HepG2 (cell line): Measurements from ENCODE around the gene EOMES. TPM values are rescaled to one million over a fixed set of nuclear protein-coding genes. Genes with fewer than 3 reads are reported as not detected.

Source experiments
- ATAC-seq: fragments of 200-7000 bp; cut with Tn5 transposase; 3 replicates; pipeline ENCODE4 v1.9.1; 2020; ENCODE audit warnings: mild to moderate bottlenecking, moderate library complexity
- Bru-seq: library from RNA; stranded (reverse); fragments of 400-500 nt; gene quantifications from one replicate; lab custom pipeline; 2021; lab: Mats Ljungman, UMichigan
- BruChase-seq, 2 experiments: library from RNA; stranded (reverse); fragments of 400-500 nt; gene quantifications; one replicate each; lab custom pipeline; 2021; lab: Mats Ljungman, UMichigan
- BruUV-seq: library from RNA; stranded (reverse); fragments of 400-500 nt; replicated peaks from 2 replicates; lab custom pipeline; 2021; lab: Mats Ljungman, UMichigan
- CTCF ChIA-PET: fragments of 300-600 bp; formaldehyde crosslinking; extraction: SDS; loops from one replicate; lab custom pipeline; 2021; ENCODE audit warnings: low total read pairs, inconsistent platforms, low intra/inter-chr PET ratio; lab: Yijun Ruan, JAX
- POLR2A ChIA-PET: fragments of 350-600 bp; sonication (Branson Sonifier 250); formaldehyde crosslinking; loops from one replicate; lab custom pipeline; 2020; ENCODE audit warnings: antibody characterized with exemption, inconsistent platforms; lab: Yijun Ruan, JAX
- DNase-seq: peaks from one replicate; pipeline ENCODE4 v3.0.0-alpha.2; 2015; ENCODE audit warnings: low spot score
- FAIRE-seq: peaks from 3 replicates; lab custom pipeline; 2011; peaks lifted over from hg19 to GRCh38; lab: Jason Lieb, UNC
- H2AFZ ChIP-seq: one replicate; pipeline ENCODE4 v1.6.1; 2011; ENCODE audit warnings: low read length, inconsistent platforms
- H3K27ac ChIP-seq: fragments of 300-600 bp; 3 replicates; pipeline ENCODE4 v1.8.0; 2011; ENCODE audit warnings: mixed run types, mild to moderate bottlenecking, mixed read lengths, low read length, inconsistent platforms; ENCODE audit not compliant: insufficient read depth; ENCODE audit errors: extremely low read length
- H3K27me3 ChIP-seq, 2 experiments: fragments of 200-600 bp in 1 of 2; 2 replicates in 1 of 2; 3 replicates in 1 of 2; pipeline versions ENCODE4 v1.6.0 to v1.8.0; 2011; ENCODE audit warnings: low read length in 2 of 2, mild to moderate bottlenecking in 2 of 2, moderate library complexity in 2 of 2, inconsistent platforms in 1 of 2; ENCODE audit not compliant: insufficient read depth in 2 of 2, control insufficient read depth in 1 of 2
- H3K36me3 ChIP-seq, 2 experiments: fragments of 200-600 bp in 1 of 2; replicated peaks in 1 of 2; 2 replicates in 1 of 2; 3 replicates in 1 of 2; pipeline versions ENCODE4 v1.5.1 to v1.8.0; 2011; ENCODE audit warnings: low read length in 2 of 2, inconsistent platforms in 1 of 2; ENCODE audit not compliant: insufficient read depth in 2 of 2, control insufficient read depth in 1 of 2
- H3K4me1 ChIP-seq: 2 replicates; pipeline ENCODE4 v1.5.1; 2012; ENCODE audit warnings: low read length, inconsistent platforms; ENCODE audit not compliant: insufficient read depth
- H3K4me2 ChIP-seq: 2 replicates; pipeline ENCODE4 v1.6.0; 2011; ENCODE audit warnings: low read depth, low read length, inconsistent platforms
- H3K4me3 ChIP-seq, 3 experiments: fragments of 200-600 bp in 1 of 3; sonication (generic), shearing (Covaris generic) in 1 of 3; replicated peaks in 1 of 3; 2 replicates each; pipeline ENCODE4 v1.5.1; 2011 to 2016; ENCODE audit warnings: low read length in 3 of 3, inconsistent platforms in 2 of 3, low read depth in 2 of 3, mild to moderate bottlenecking in 2 of 3, control low read depth in 1 of 3, mixed read lengths in 1 of 3; ENCODE audit not compliant: insufficient read depth in 1 of 3
- H3K79me2 ChIP-seq: one replicate; pipeline ENCODE4 v1.6.1; 2011; ENCODE audit warnings: low read length, inconsistent platforms; ENCODE audit not compliant: insufficient read depth
- H3K9ac ChIP-seq: 2 replicates; pipeline ENCODE4 v1.6.0; 2011; ENCODE audit warnings: mild to moderate bottlenecking, low read depth, low read length, inconsistent platforms; ENCODE audit not compliant: insufficient read depth
- H3K9me3 ChIP-seq: 2 replicates; pipeline ENCODE4 v1.5.1; 2012; ENCODE audit warnings: mild to moderate bottlenecking, low read length
- H4K20me1 ChIP-seq: 2 replicates; pipeline ENCODE4 v1.6.0; 2011; ENCODE audit warnings: inconsistent platforms, mild to moderate bottlenecking, low read length, moderate library complexity; ENCODE audit not compliant: insufficient read depth
- ETV5 ChIP-seq: IDR thresholded peaks from 2 replicates; pipeline ENCODE4 v1.6.1; 2018; ENCODE audit warnings: missing biosample characterization, missing genetic modification reagents, inconsistent platforms, borderline replicate concordance
- MEIS2 ChIP-seq: sonication (generic); formaldehyde crosslinking; IDR thresholded peaks from 2 replicates; pipeline ENCODE4 v1.9.0; 2021; ENCODE audit warnings: mild to moderate bottlenecking, missing genetic modification reagents
- MIER2 ChIP-seq: IDR thresholded peaks from 2 replicates; pipeline ENCODE4 v1.6.1; 2016; ENCODE audit warnings: missing biosample characterization, missing genetic modification reagents
- PHF8 ChIP-seq: sonication (generic); formaldehyde crosslinking; IDR thresholded peaks from 2 replicates; pipeline ENCODE4 v1.5.0; 2020; ENCODE audit warnings: missing genetic modification reagents
- STAG1 ChIP-seq: sonication (generic); formaldehyde crosslinking; IDR thresholded peaks from 2 replicates; pipeline ENCODE4 v1.4.0; 2020; ENCODE audit warnings: missing genetic modification reagents
- ZNF160 ChIP-seq: sonication (generic); formaldehyde crosslinking; IDR thresholded peaks from 2 replicates; pipeline ENCODE4 v1.8.0; 2022; ENCODE audit warnings: mild to moderate bottlenecking, inconsistent platforms, missing genetic modification reagents
- ZSCAN30 ChIP-seq: sonication (generic); formaldehyde crosslinking; IDR thresholded peaks from 2 replicates; pipeline ENCODE4 v1.5.0; 2020; ENCODE audit warnings: mild to moderate bottlenecking, missing genetic modification reagents
- ZSCAN31 ChIP-seq: sonication (generic); formaldehyde crosslinking; IDR thresholded peaks from 2 replicates; pipeline ENCODE4 v1.5.0; 2020; ENCODE audit warnings: low read depth, mild to moderate bottlenecking, missing genetic modification reagents
- WGBS: methylation state at CpG from one replicate; pipeline ENCODE4 v1.1.6; 2017; ENCODE audit warnings: low lambda C conversion rate; 5-methylcytosine and 5-hydroxymethylcytosine counted together
- in situ Hi-C: cut with HindIII; loops from 2 replicates; pipeline ENCODE4 v1.10.0; 2017; ENCODE audit warnings: low pct_unique_long_range_greater_than_20kb; ENCODE audit not compliant: extremely low pct_ligation_motif_present
- intact Hi-C: fragments of 100-400 bp; cut with micrococcal nuclease; formaldehyde crosslinking; loops from one replicate; pipeline ENCODE4 v1.10.0; 2022; ENCODE audit not compliant: unreplicated experiment
- long read RNA-seq, 2 experiments: library from RNA in 1 of 2; library from polyadenylated mRNA in 1 of 2; stranded (forward) in 1 of 2; unstranded in 1 of 2; transcript quantifications; one replicate each; pipeline ENCODE4 v2.0.0, GENCODE V29; 2019 to 2022
- polyA minus RNA-seq, 3 experiments: library from RNA; depleted of rRNA, polyadenylated mRNA; stranded (reverse); fragments of >200 nt; gene quantifications; 2 replicates each; pipeline ENCODE4 v1.2.3, GENCODE V29; 2011; ENCODE audit warnings: low replicate concordance in 1 of 3
- polyA plus RNA-seq, 8 experiments: library from polyadenylated mRNA; depleted of rRNA in 3 of 8; stranded (reverse) in 7 of 8; unstranded in 1 of 8; fragments of >200 nt; fragmentation: Illumina TruSeq in 4 of 8; extraction: Trizol in 4 of 8; gene quantifications; 2 replicates each; pipeline versions ENCODE4 v1.2.1 to v1.2.3, GENCODE V29; 2011 to 2016; ENCODE audit warnings: low read depth in 4 of 8, missing spikeins in 1 of 8, mixed read lengths in 1 of 8; ENCODE audit not compliant: insufficient read depth in 1 of 8
- total RNA-seq, 5 experiments: library from RNA; depleted of rRNA; stranded (reverse); fragments of >200 nt; fragmentation: Illumina TruSeq; extraction: Trizol; gene quantifications; 2 replicates each; pipeline ENCODE4 v1.2.3, GENCODE V29; 2016; ENCODE audit warnings: low read depth in 1 of 5
- TF ChIP-seq, protein P1 (sequence below): sonication (generic); formaldehyde crosslinking; IDR thresholded peaks from 2 replicates; pipeline ENCODE4 v1.4.0; 2020; ENCODE audit warnings: missing genetic modification reagents
- TF ChIP-seq, protein P2 (sequence below): sonication (generic); formaldehyde crosslinking; IDR thresholded peaks from 2 replicates; pipeline ENCODE4 v1.8.0; 2022; ENCODE audit warnings: missing genetic modification reagents, mild to moderate bottlenecking, inconsistent platforms, borderline replicate concordance
- TF ChIP-seq, protein P3 (sequence below): sonication (generic); formaldehyde crosslinking; conservative IDR thresholded peaks from 2 replicates; pipeline ENCODE4 v1.8.0; 2022; ENCODE audit warnings: mild to moderate bottlenecking, moderate library complexity, missing genetic modification reagents

The EOMES gene
- 0.11 and 0.28 TPM in 2 replicates for total RNA-seq (2016; rRNA removed; fragmentation: Illumina TruSeq; extraction: Trizol)
- 0.09 TPM in 1 of 2 replicates, not detected in the other for total RNA-seq (2016; cell fraction: cytosol; rRNA removed; fragmentation: Illumina TruSeq; extraction: Trizol; ENCODE audit: low read depth)
- 0.15 and 0.24 TPM in 2 replicates for total RNA-seq (2016; cell fraction: insoluble cytoplasmic fraction; rRNA removed; fragmentation: Illumina TruSeq; extraction: Trizol)
- 0.06 and 0.10 TPM in 2 replicates for total RNA-seq (2016; cell fraction: membrane; rRNA removed; fragmentation: Illumina TruSeq; extraction: Trizol)
- total RNA-seq (2016; cell fraction: nucleus; rRNA removed; fragmentation: Illumina TruSeq; extraction: Trizol) = not detected in 2 replicates
- 0.10 and 0.12 TPM in 2 replicates for polyA plus RNA-seq (2011; rRNA removed)
- 0.05 and 0.12 TPM in 2 replicates for polyA plus RNA-seq (2011; cell fraction: cytosol; rRNA removed)
- 0.05 and 0.09 TPM in 2 replicates for polyA plus RNA-seq (2011; cell fraction: nucleus; rRNA removed)
- polyA plus RNA-seq (2012) = 0.04 TPM in 1 of 2 replicates, not detected in the other
- polyA plus RNA-seq (2016; cell fraction: cytosol; fragmentation: Illumina TruSeq; extraction: Trizol; ENCODE audit: low read depth) = 0.06 TPM in 1 of 2 replicates, not detected in the other
- polyA plus RNA-seq (2016; cell fraction: insoluble cytoplasmic fraction; fragmentation: Illumina TruSeq; extraction: Trizol; ENCODE audit: low read depth) = 0.27 and 0.40 TPM in 2 replicates
- not detected in 2 replicates for polyA plus RNA-seq (2016; cell fraction: membrane; fragmentation: Illumina TruSeq; extraction: Trizol; ENCODE audit: low read depth)
- polyA plus RNA-seq (2016; cell fraction: nucleus; fragmentation: Illumina TruSeq; extraction: Trizol; ENCODE audit: insufficient read depth, low read depth) = 0.36 TPM in 1 of 2 replicates, not detected in the other
- 0.10 and 0.63 TPM in 2 replicates for polyA minus RNA-seq (2011; rRNA and poly(A)+ RNA removed; ENCODE audit: low replicate concordance)
- polyA minus RNA-seq (2011; cell fraction: cytosol; rRNA and poly(A)+ RNA removed) = 0.18 TPM in 1 of 2 replicates, not detected in the other
- 0.25 and 0.26 TPM in 2 replicates for polyA minus RNA-seq (2011; cell fraction: nucleus; rRNA and poly(A)+ RNA removed)
- Bru-seq, nascent RNA = percentile 34 among the genes with signal in this experiment
- percentile 31 among the genes with signal in this experiment for BruChase-seq, experiment 1, labeled RNA remaining after a 6-hour chase
- percentile 31 among the genes with signal in this experiment for BruChase-seq, experiment 2, labeled RNA remaining after a 2-hour chase
- long read RNA-seq, experiment 1 = 0 reads
- long read RNA-seq, experiment 2 = 0 reads

DNA sequence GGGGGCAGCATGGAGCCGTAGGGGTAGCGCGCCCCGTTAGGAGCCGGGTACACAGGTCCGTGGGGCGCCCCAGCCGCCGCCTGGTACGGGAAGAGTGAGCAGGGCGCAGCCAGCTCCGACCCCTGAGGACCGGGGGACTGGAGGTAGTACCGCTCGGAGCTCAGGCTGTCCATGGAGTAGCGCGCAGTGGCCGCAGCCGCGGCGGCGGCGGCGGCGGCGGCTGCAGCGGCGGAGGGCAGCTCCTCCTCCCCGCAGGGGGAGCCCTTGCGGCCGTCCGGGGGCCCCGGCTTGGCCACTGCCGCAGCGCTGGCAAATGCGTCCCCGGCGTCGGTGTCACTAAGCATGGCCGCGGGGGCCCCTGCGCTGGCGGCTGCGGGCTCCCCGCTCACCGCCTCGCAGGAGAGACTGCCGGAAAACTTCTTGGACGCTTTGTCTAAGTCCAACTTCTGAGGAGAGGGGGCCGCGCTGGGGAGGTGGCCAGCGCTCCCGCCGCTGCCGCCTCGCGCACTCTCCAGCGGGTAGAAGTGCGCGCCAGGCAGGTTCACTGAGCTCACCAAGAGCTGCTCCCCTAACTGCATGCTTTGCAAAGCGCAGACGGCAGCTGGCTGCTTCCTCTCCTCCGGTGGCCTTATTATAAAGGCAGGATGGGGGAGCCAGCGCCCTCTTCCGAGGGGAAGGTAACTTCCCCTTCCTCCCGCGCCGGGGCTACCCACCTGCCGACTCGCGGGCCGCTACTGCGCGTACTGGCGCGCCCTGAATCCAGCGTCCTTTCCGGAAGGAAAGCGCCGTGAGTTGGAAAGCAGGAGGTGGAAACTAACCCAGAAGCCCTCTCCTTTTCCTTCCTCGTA, at the start of gene EOMES:
TSS of gene EOMES (minus strand) at position 607 of the 848 bp plus-strand sequence. CDS start at position 578, 29 bp downstream.
- intact Hi-C loops = no loop called here
- no peaks in the 10 kb centered on the region for H3K79me2 ChIP-seq
- 0 out of 2 replicates have a peak, but pooled peaks have one; percentile 36 for TF ChIP-seq ZSCAN31 (CRISPR knock-in tag)
- no peak for TF ChIP-seq MIER2 (CRISPR knock-in tag)
- TF ChIP-seq, protein P1, sequence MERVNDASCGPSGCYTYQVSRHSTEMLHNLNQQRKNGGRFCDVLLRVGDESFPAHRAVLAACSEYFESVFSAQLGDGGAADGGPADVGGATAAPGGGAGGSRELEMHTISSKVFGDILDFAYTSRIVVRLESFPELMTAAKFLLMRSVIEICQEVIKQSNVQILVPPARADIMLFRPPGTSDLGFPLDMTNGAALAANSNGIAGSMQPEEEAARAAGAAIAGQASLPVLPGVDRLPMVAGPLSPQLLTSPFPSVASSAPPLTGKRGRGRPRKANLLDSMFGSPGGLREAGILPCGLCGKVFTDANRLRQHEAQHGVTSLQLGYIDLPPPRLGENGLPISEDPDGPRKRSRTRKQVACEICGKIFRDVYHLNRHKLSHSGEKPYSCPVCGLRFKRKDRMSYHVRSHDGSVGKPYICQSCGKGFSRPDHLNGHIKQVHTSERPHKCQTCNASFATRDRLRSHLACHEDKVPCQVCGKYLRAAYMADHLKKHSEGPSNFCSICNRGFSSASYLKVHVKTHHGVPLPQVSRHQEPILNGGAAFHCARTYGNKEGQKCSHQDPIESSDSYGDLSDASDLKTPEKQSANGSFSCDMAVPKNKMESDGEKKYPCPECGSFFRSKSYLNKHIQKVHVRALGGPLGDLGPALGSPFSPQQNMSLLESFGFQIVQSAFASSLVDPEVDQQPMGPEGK (CRISPR knock-in tag) = 0 out of 2 replicates have a peak, but pooled peaks have one; percentile 9
- no peak for TF ChIP-seq PHF8 (CRISPR knock-in tag)
- TF ChIP-seq ZSCAN30 = no peak
- TF ChIP-seq ZNF160 (CRISPR knock-in tag) = no peak
- TF ChIP-seq ETV5 (CRISPR knock-in tag) = peak; percentile 27; the same call in 1 of the 2 replicates
- TF ChIP-seq, protein P2, sequence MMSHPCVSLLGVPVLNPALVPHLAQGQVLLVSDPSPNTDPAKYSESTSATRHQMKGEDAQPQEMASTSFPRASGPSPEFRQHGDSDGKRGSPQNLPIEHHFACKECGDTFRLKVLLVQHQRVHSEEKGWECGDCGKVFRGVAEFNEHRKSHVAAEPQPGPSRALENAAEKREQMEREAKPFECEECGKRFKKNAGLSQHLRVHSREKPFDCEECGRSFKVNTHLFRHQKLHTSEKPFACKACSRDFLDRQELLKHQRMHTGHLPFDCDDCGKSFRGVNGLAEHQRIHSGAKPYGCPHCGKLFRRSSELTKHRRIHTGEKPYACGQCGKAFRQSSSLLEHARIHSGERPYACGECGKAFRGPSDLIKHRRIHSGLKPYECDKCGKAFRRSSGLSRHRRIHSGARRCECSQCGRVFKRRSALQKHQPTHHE = no peak
- TF ChIP-seq STAG1 = peak; percentile 52
- no peak for TF ChIP-seq MEIS2 (CRISPR knock-in tag)
- TF ChIP-seq, protein P3, sequence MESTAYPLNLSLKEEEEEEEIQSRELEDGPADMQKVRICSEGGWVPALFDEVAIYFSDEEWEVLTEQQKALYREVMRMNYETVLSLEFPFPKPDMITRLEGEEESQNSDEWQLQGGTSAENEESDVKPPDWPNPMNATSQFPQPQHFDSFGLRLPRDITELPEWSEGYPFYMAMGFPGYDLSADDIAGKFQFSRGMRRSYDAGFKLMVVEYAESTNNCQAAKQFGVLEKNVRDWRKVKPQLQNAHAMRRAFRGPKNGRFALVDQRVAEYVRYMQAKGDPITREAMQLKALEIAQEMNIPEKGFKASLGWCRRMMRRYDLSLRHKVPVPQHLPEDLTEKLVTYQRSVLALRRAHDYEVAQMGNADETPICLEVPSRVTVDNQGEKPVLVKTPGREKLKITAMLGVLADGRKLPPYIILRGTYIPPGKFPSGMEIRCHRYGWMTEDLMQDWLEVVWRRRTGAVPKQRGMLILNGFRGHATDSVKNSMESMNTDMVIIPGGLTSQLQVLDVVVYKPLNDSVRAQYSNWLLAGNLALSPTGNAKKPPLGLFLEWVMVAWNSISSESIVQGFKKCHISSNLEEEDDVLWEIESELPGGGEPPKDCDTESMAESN (CRISPR knock-in tag) = 0 out of 2 replicates have a peak, but pooled peaks have one; percentile 37

More for the DNA sequence above, at the start of gene EOMES:
- Histone ChIP-seq H3K36me3 (no peaks in the 10 kb centered on the region), H3K4me1 (peaks cover 33% of the 10 kb centered on the region), H3K9me3 (no peaks in the 10 kb centered on the region), H2AFZ (no peak within 1 kb of the TSS), H3K9ac (no peak within 1 kb of the TSS; the same call in 1 of the 2 replicates), H4K20me1 (no peaks in the 10 kb centered on the region), H3K27ac (no peak within 1 kb of the TSS), H3K27me3 (peaks cover 5 to 69% of the 10 kb centered on the region in 2 experiments), H3K4me2 (peak within 1 kb of the TSS; percentile 73), H3K4me3 (peak within 1 kb of the TSS; percentile 65 to 69 (median 66))
- BruUV-seq = no TSS peak
- no peak for FAIRE-seq
- in situ Hi-C loops = no loop called here
- WGBS = 33% methylated on average over 13 of the region's 81 CpGs
- ATAC-seq = peak; percentile 92
- POLR2A ChIA-PET = interaction anchor here (1.2 to 2.3 kb wide), 2 partner anchors 563 to 627 kb away, joined by 3 to 11 read pairs; partner anchors contain the start of genes AZI2 and ZCWPW2
- peak; percentile 30 for DNase-seq
- CTCF ChIA-PET = interaction anchor here (2.2 kb wide), 1 partner anchor 607 kb away, joined by 9 read pairs; no protein-coding TSS in a partner anchor
